Stimulated activated CD4-positive, alpha-beta T cell treated with anti-CD3 and anti-CD28 coated beads, TNF-alpha, amount 100 ng/mL, for 48 hours (primary cell): Measurements from ENCODE around the gene TTC17.
A peak's percentile ranks its signal among the peaks of the same experiment; 100 is the strongest.
"Not testable (repeated sequence)": the region's sequence is repeated elsewhere in the genome, so short reads cannot be mapped to it uniquely, and the experiment has no call there.

ENCODE experiments used
- DNase-seq, 3 donors: peaks; one replicate each; pipeline ENCODE4 v3.0.0-alpha.2; 2020; ENCODE audit warnings: low read depth in 3 of 3

TTC17 gene, protein sequence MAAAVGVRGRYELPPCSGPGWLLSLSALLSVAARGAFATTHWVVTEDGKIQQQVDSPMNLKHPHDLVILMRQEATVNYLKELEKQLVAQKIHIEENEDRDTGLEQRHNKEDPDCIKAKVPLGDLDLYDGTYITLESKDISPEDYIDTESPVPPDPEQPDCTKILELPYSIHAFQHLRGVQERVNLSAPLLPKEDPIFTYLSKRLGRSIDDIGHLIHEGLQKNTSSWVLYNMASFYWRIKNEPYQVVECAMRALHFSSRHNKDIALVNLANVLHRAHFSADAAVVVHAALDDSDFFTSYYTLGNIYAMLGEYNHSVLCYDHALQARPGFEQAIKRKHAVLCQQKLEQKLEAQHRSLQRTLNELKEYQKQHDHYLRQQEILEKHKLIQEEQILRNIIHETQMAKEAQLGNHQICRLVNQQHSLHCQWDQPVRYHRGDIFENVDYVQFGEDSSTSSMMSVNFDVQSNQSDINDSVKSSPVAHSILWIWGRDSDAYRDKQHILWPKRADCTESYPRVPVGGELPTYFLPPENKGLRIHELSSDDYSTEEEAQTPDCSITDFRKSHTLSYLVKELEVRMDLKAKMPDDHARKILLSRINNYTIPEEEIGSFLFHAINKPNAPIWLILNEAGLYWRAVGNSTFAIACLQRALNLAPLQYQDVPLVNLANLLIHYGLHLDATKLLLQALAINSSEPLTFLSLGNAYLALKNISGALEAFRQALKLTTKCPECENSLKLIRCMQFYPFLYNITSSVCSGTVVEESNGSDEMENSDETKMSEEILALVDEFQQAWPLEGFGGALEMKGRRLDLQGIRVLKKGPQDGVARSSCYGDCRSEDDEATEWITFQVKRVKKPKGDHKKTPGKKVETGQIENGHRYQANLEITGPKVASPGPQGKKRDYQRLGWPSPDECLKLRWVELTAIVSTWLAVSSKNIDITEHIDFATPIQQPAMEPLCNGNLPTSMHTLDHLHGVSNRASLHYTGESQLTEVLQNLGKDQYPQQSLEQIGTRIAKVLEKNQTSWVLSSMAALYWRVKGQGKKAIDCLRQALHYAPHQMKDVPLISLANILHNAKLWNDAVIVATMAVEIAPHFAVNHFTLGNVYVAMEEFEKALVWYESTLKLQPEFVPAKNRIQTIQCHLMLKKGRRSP

DNA sequence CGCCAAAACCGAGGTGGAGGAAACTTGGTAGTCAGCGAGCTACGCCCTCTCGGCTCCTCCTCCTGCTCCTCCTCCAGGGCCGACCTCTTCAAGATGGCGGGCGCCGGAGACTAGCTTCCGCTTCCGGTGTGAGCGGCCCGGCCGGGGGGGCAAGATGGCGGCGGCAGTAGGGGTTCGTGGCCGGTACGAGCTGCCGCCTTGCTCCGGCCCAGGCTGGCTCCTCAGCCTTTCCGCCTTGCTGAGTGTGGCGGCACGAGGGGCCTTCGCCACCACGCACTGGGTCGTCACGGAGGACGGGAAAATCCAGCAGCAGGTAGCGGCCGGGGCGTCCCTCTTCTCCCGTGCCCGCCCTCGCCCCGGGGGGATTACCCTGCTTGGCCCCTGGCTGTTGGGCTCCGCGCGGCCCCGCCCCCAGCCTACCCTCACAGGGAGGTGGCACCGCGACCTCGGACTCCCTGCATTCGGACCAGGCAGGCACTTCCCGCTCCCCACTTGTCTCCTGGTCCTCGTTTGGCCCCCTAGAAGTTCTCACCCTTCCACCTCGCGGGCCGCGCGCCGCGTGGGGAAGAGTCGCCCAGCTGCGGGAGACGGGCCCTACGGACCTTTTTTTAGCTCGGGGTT is at the start of gene TTC17:
TSS of gene TTC17 (plus strand) at position 120 of the 621 bp plus-strand sequence. CDS start at position 155, 35 bp downstream.
- DNase-seq: peak; percentile 85 to 92 (median 90)

DNA sequence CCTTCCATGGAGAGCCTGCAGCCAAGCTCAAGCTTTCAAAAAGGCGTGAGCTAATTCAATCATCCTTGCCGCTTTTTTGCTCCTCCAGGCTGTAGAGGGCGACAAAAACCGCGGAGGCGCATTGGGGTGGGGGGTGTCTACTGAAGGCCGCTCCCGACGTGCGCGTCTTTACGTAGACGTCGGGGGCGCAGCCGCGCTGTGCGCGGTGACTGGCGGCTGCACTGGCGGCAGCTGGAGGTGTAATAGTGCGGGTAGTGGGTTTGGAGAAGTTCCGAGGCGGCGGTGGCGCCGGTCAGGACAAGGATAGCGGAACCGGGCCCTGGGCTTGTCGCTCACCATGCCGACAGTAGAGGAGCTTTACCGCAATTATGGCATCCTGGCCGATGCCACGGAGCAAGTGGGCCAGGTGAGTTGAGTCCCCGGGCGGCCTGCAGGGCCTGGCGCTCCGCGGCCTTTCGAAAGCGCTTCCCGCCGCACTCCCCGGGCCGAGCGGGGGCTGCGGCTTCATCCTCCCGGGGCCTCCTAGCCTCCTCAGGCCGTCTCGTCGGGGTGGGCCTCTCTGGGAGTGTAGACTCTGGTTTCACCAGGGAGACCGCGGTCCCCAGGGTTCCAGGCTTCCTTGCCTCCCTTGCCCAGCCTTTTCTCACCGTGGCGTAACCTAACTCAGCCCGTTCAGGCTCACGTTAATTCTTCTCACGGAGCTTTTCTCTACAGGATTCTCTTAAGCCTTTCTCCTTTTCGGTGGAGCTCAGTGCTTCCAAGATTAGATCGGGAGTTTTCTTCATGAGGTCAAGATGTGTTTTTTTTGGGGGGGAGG is 46.7 kb upstream of the TTC17 start, which contains the start of gene API5:
TSS of gene API5 (plus strand) at position 206 of the 817 bp plus-strand sequence. CDS start at position 338, 132 bp downstream.
- DNase-seq: peak; percentile 84 to 91 (median 87)

DNA sequence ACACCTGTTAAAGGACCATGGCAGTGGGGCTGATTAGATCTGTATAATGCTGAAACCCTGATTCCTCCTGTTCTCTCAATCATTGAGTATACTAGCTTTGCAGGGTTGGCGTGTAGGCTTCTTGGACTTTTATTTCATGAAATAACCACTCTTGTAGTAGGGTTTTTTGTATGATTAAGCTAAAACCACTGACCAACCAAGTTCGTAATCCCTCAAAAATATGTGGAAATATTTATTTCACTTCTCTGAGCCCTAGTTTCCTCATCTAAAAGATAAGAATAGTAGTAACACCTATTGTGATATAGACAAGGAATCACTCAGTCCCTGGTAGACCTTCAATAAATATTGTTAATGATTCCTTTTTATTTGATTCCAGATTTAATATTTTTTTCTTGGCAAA is 42.8 kb upstream of the TTC17 start:
- no peak for DNase-seq

DNA sequence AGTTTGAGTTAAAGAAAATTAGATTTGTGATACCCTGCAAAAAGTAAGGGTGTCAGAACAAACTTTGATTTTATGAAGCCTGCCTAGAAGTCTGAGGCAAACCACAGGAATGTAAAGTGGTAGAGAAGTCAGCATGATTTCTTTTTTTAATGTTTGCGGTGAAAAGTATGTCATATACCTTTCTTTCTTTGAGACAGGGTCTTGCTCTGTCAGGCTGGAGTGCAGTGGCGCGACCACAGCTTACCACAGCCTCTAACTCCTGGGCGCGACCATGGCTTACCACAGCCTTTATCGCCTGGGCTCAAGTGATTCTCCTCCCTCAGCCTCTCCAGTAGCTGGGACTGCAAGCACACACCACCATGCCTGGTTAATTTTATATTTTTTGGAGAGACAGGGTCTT is 42.3 kb upstream of the TTC17 start:
- DNase-seq: no peak

DNA sequence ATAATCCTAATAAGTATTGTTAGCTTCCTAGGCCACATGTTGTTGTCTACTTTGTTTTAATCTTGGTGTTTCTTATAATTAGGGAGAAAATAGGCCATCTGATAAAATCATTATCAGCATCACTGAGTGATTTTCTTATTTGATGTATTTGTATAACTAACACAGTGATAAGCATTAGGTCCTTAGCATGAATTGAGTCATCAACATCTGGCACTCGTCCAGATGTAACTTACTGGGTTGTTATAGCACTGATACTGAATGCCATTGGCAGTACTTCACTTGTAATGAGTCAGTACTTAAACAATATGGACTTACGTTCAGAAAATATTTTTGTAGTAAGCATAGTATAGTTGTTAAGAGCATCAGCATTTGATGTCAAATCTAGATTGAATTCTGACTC is 30.7 kb upstream of the TTC17 start:
- DNase-seq: no peak

DNA sequence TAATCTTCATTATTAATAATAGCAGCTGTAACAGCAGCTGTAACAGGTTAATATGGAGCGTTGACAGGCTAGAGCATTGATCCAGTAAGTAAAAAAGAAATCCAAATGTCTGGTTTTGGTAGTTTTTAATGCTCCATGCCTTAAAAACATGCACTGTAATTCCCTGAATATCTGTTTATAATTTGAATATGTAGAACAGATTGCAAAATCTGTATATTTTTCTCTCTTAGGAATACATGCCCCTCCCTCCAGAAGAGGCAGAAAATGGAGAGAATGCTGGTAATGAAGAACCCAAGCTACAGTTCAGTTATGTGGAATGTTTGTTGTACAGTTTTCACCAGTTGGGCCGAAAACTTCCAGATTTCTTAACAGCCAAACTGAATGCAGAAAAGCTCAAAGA is 30.2 kb upstream of the TTC17 start:
- no peak for DNase-seq

DNA sequence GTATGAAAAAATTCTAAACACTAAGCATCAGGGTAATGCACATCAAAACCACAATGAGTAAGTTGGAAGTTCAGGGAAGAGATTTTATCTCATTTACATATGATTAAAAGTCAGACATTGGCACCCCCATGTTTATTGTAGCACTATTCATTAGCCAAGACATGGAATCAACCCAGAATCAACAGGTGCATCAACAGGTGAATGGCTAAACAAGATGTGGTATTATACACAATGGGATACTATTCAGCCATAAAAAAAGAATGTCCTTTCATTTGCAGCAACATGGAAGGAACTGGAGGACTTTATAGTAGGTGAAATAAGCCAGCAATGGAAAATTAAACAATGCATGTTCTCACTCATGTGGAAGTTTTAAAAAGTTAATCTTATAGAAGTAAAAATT is 17.6 kb upstream of the TTC17 start:
- DNase-seq: no peak

DNA sequence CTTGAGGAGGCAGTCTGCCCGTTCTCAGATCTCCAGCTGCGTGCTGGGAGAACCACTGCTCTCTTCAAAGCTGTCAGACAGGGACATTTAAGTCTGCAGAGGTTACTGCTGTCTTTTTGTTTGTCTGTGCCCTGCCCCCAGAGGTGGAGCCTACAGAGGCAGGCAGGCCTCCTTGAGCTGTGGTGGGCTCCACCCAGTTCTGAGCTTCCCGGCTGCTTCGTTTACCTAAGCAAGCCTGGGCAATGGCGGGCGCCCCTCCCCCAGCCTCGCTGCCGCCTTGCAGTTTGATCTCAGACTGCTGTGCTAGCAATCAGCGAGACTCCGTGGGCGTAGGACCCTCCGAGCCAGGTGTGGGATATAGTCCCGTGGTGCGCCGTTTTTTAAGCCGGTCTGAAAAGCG is 7.3 kb upstream of the TTC17 start:
- DNase-seq: not testable (repeated sequence)

DNA sequence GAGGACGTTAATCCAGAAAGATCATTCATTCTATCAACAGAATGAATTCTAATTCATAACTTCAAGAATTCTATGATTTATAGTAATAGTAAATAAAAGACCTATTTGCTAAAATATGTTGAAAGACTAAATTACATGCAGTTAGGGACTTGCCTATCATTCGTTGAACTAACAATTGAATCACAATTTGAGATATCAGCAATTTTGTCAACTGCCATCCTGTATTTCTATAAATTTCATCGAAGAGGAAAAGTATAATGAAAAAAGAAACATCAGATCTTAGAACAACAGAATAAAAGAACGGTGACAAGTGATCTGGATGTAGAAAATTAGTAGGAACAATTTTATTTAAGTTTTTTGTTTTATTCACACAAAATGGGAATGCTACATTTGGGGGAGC is 4.4 kb upstream of the TTC17 start:
- DNase-seq: no peak

DNA sequence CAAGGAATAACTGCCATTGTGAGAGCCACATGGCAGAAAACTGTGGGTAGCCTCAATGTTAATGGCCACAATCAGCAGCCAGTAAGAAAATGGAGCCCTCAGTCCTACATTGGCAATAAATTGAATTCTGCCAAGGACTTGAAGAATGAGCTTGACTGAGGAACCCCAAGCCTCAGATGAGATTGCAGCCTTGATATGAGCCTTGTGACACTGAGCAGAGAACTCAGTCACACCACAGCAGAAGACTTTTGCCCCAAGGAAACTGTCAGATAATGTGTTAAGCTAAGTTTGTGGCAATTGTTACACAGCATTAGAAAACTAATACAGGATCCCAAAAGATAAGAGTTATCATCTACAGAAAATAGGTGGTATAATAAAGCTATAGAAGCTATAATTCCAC is 2.4 kb upstream of the TTC17 start:
- no peak for DNase-seq

DNA sequence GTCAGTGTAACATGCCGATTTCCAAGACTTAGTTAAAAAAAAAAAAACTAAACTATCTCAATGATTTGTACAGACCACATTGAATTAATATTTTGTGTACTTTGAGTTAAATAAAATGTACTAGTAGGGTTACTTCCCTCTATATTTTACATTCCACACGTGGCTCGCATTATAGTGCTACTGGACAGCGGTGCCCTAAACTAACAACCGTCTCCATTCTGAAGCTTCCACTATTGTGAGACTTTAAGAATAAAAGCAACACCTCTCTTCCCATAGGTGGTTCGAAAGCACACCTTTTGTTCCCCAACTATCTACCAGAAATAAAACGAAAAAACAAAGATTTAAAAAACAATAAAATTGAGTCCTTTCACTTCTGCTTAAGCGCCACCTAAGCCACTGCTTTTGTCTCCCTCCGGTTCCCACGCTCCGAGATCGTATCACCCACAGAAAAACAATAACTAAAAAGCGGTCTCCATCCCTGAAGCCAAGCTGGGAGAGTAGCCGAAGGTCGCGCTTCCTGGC is 380 bp upstream of the TTC17 start:
- DNase-seq: no peak

DNA sequence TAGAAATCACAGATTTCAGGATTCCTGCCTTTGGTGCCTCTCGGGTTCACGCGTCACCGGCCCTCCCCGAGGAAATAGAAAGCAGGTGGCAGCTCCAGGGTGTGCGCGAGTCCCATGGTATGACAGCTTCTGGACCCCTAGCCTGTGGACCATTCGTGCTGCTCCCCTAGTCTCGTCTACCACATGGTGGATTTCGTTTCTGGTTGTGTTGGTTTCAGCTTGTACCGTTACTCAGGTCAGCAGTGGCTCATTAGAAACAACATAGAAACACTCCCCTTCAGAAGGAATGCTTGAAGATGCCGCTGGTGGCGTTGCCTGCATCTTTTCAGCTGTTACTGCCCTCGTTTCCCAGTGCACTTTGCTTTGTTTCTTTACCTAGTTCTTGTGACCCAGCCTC is 700 bp downstream of the TTC17 start:
- peak in 2 of 3 donors; percentile 2 to 18 for DNase-seq

DNA sequence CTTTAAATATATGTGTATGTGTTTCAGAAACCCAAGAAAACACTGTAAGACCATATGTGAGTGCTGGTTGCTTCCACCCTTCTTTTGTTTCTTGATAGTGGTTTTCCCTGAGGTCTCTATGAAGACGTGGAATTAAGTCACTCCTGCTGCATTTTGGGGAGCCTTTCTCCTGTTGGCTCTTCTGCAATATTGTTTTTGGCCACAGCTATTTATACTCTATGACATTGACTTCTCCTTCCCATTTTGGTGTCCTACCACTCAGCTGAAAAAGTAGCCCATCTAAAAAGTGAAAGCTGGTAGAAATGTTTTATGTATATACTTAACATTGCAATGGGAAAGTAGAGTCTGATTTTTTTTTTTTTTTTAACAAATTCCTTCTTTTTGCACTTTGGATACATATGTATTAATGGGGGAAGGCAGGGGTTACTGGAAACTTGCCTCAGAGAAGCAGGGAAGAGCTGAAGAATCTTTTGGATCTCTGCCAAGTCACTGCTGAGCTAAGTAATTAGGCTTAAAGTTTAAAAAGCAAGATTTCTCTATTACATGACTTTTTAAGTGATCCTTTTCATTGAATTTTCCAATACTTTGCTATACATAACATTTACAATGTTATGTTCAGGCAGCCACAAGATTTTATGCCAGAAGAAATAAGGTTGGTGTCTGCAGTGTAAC is 1.8 kb downstream of the TTC17 start:
- DNase-seq: no peak

DNA sequence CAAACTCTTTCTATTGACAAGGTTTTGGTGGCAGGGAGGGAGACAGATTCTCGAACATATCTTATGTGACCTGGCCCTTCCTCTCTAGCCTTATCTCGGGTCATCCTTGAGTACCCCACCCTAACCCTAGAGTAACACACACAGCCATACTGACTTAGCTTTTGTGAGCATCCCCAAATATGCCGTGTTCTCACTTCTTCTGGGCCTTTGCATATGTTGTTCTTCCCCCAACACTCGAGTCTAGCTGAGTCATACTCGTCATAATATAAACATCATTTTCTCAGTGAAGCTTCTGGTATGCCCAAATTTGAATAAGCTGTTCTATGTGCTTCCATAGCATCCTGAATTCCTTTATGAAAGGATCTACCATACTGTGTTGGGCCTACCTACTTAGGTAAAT is 8.0 kb downstream of the TTC17 start:
- no peak for DNase-seq

DNA sequence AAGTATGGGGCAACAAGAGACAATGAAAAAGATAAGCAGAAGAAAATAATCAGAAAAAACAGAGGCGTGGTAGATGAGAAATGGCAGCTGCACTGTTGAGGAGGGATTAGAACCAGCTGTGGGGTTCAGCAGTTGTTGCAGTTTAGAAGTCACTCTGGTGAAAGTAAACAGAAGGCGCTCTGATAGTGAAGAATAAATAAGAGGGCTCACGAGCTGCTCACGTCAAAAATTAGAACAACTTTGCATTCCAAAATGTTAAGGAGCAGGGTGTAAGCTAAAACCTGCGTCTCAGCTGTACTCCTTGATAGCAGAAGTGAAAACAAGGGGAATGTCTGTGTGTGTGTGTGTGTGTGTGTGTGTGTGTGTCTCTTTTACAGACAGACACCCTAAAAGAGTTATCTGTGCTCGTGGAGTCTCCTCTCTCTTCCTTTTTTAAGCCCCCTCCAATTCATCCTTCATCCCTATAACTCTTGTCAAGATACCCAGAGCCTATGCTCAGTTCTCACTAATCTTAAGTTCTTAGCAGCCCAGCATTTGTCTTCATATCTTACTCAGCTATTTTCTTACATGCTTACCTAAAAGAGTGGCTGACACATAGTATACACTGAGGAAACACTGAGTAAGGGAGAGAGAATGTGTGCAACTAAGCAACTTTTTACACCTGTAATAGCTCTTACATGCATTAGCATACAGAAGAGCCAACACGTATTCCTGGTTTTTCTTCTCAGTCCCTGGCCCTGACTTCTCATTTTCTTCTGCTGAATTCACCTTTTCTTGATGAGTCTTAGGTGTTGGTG is 8.9 kb downstream of the TTC17 start:
- no peak for DNase-seq

DNA sequence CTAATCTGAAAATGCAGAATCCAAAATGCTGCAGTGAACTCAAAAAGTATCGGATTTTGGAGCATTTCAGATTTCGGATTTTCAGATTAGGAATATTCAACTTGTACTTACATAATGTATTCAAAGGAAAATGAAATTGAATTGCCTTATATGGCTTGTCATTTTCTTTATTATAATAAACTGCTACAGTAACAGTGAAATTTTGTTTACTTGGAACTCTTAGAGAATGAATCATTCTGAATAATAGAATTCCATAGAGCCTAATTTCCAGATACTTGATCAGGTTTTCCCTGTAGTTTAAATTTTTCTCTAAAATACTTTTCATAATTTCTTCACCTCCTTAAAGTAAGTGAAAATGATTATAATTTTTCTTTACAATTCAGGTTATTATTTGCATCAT is 17.3 kb downstream of the TTC17 start:
- no peak for DNase-seq

DNA sequence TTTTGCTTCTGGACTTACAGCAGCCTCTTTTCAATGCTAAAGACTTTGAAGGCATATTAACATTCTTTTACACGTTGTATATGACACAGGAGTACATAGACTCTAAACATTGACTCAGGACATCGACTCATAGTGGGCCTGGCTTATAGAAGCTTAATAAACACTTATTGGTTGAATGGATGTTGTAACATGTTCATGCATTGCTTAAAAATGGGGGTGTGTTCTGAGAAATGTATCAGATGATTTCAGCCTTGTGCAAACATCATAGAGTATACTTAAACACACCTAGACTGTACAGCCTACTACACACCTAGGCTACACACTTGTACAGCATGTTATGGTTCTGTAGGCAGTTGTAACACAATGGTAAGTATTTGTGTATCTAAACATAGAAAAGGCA is 17.9 kb downstream of the TTC17 start:
- DNase-seq: no peak

DNA sequence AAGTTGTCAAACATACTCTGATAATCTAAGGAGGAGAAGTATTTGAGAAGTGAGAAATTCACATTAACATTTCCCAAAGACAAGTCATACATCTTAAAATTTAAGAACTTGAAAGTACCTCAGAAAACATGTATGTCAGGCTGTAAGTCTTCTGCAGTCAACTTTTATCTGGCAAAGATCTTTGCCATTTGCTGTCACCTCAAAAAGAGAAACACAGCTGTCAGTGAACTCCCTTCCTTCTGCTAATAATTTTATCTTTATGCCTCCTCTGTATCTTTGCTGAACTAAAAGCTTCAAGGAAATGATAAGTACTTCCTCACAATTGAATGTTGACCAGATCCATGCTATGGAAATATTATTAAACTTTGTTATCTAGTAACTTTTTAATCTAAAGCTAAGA is 18.7 kb downstream of the TTC17 start:
- DNase-seq: no peak

DNA sequence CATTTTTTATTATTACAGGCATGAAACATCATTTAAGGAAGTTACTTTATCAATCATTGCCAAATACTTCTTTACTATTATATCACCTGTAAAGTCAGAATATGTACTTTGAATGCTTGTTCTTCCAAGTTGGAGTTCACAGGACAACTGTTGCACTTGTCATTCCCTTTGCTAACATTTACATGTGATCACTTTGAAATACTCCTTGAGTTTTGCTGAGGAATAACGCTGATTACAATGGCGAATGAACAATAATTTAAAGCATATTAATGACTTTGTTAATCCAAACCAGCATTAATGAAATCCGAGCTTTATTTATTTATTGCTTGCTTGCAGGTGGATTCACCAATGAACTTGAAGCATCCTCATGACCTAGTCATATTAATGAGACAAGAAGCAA is 20.2 kb downstream of the TTC17 start:
- DNase-seq: no peak
